SU-DHL-6 (cell line): ENCODE measurements around the gene OR6J1.

ENCODE experiments used
- H2AFZ ChIP-seq: fragments of 200-600 bp; sonication (generic); 2 replicates; pipeline ENCODE4 v1.6.1; 2014; ENCODE audit warnings: low read depth, mild to moderate bottlenecking, moderate library complexity, mixed read lengths, antibody characterized with exemption, low read length; ENCODE audit not compliant: severe bottlenecking
- H3F3A ChIP-seq: fragments of 200-600 bp; shearing (Covaris generic); 2 replicates; pipeline ENCODE4 v1.6.0; 2016; ENCODE audit warnings: antibody characterized with exemption, mild to moderate bottlenecking; ENCODE audit not compliant: insufficient read depth
- H3K27ac ChIP-seq: fragments of 200-600 bp; sonication (generic); 2 replicates; pipeline ENCODE4 v1.5.1; 2016; ENCODE audit warnings: low read depth, mild to moderate bottlenecking, low read length, moderate library complexity, mixed read lengths
- H3K27me3 ChIP-seq: fragments of 200-600 bp; sonication (generic), shearing (Covaris generic); 2 replicates; pipeline ENCODE4 v1.6.0; 2014; ENCODE audit warnings: mild to moderate bottlenecking, low read length
- H3K36me3 ChIP-seq: fragments of 200-600 bp; sonication (generic); 2 replicates; pipeline ENCODE4 v1.6.1; 2014; ENCODE audit warnings: mild to moderate bottlenecking, low read length, mixed read lengths
- H3K4me2 ChIP-seq: fragments of 300-600, 200-600 bp; shearing (Covaris generic), sonication (generic); 2 replicates; pipeline ENCODE4 v1.6.0; 2014; ENCODE audit warnings: low read length, low read depth, mild to moderate bottlenecking; ENCODE audit not compliant: poor library complexity, severe bottlenecking
- H3K4me3 ChIP-seq: fragments of 200-600 bp; sonication (generic); 2 replicates; pipeline ENCODE4 v1.5.1; 2014; ENCODE audit warnings: antibody characterized with exemption, low read length, mild to moderate bottlenecking, mixed read lengths; ENCODE audit not compliant: insufficient read depth, poor library complexity, severe bottlenecking
- H3K79me2 ChIP-seq: fragments of 200-600 bp; sonication (generic); 2 replicates; pipeline ENCODE4 v1.6.1; 2014; ENCODE audit warnings: mild to moderate bottlenecking, low read length, moderate library complexity; ENCODE audit not compliant: insufficient read depth
- H3K9ac ChIP-seq: fragments of 200-600 bp; sonication (generic); 2 replicates; pipeline ENCODE4 v1.7.0; 2014; ENCODE audit warnings: mild to moderate bottlenecking, low read length
- H3K9me2 ChIP-seq: fragments of 200-600 bp; sonication (generic); replicated peaks from 2 replicates; pipeline ENCODE4 v1.6.1; 2014; ENCODE audit warnings: low read length; ENCODE audit not compliant: insufficient read depth
- H3K9me3 ChIP-seq: fragments of 200-600 bp; sonication (generic); 2 replicates; pipeline ENCODE4 v1.6.1; 2014; ENCODE audit warnings: low read length, mixed read lengths; ENCODE audit not compliant: insufficient read depth
- H4K20me1 ChIP-seq: fragments of 200-600 bp; sonication (generic); 2 replicates; pipeline ENCODE4 v1.6.1; 2014; ENCODE audit warnings: low read depth, mild to moderate bottlenecking, antibody characterized with exemption, low read length, moderate library complexity, mixed read lengths
- EZH2phosphoT487 ChIP-seq: fragments of 200-600 bp; sonication (generic), shearing (Covaris generic); conservative IDR thresholded peaks from 2 replicates; pipeline ENCODE4 v1.6.1; 2018; ENCODE audit warnings: mild to moderate bottlenecking, antibody characterized with exemption, low read length, moderate library complexity, mixed read lengths
- TF ChIP-seq, protein P1 (sequence below): fragments of 200-600 bp; sonication (generic); IDR thresholded peaks from one replicate; pipeline ENCODE4 v1.5.1; 2017; ENCODE audit warnings: antibody characterized with exemption, mild to moderate bottlenecking, low read length, moderate library complexity; ENCODE audit not compliant: insufficient read depth, poor library complexity, severe bottlenecking

OR6J1 gene

GRCh38 chr14:22657861-22658260, 13.7 kb upstream of the OR6J1 start:
- Histone ChIP-seq H3K27ac (no peak overlapping the region), H3K36me3 (no peaks in the 10 kb centered on the region), H3K79me2 (no peaks in the 10 kb centered on the region), H3K9ac (no peak overlapping the region), H3F3A (no peaks in the 10 kb centered on the region), H3K4me2 (no peak overlapping the region), H2AFZ (no peak overlapping the region), H4K20me1 (no peaks in the 10 kb centered on the region), H3K4me3 (no peak overlapping the region), H3K27me3 (no peaks in the 10 kb centered on the region), H3K9me2 (no peaks in the 10 kb centered on the region), H3K9me3 (no peaks in the 10 kb centered on the region)
- no peak for TF ChIP-seq EZH2phosphoT487
- TF ChIP-seq, protein P1, sequence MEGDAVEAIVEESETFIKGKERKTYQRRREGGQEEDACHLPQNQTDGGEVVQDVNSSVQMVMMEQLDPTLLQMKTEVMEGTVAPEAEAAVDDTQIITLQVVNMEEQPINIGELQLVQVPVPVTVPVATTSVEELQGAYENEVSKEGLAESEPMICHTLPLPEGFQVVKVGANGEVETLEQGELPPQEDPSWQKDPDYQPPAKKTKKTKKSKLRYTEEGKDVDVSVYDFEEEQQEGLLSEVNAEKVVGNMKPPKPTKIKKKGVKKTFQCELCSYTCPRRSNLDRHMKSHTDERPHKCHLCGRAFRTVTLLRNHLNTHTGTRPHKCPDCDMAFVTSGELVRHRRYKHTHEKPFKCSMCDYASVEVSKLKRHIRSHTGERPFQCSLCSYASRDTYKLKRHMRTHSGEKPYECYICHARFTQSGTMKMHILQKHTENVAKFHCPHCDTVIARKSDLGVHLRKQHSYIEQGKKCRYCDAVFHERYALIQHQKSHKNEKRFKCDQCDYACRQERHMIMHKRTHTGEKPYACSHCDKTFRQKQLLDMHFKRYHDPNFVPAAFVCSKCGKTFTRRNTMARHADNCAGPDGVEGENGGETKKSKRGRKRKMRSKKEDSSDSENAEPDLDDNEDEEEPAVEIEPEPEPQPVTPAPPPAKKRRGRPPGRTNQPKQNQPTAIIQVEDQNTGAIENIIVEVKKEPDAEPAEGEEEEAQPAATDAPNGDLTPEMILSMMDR, result no peak

GRCh38 chr14:22656945-22657731, 13.0 kb upstream of the OR6J1 start:
- Histone ChIP-seq H4K20me1 (no peaks in the 10 kb centered on the region), H3K36me3 (no peaks in the 10 kb centered on the region), H3K79me2 (no peaks in the 10 kb centered on the region), H3K27me3 (no peaks in the 10 kb centered on the region), H3K9ac (no peak overlapping the region), H2AFZ (no peak overlapping the region), H3F3A (no peaks in the 10 kb centered on the region), H3K9me2 (no peaks in the 10 kb centered on the region), H3K9me3 (no peaks in the 10 kb centered on the region), H3K27ac (no peak overlapping the region), H3K4me2 (no peak overlapping the region), H3K4me3 (no peak overlapping the region)
- no peak for TF ChIP-seq EZH2phosphoT487
- TF ChIP-seq, protein P1, result no peak

DNA sequence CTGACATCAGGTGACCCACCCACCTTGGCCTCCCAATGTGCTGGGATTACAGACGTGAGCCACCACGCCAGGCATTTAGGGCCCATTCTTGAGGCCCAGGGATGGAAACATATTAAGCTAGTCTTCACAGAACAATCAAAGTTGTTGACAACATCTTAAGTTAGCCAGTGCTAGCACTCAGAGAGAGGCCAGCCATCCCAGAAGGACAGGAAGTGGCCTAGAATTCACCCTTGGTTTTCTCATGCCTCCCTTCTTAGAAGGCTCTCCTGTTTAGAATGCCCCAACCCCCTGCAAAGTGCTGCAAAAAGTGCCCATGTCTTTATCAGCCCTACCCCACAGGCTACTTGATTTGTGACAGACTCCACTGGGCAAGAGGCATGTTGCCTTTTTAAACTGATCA, 12.1 kb upstream of the OR6J1 start:
- no peaks in the 10 kb centered on the region for H3K27me3 ChIP-seq
- H4K20me1 ChIP-seq, result no peaks in the 10 kb centered on the region
- H3K4me3 ChIP-seq, result no peak overlapping the region
- no peaks in the 10 kb centered on the region for H3F3A ChIP-seq
- H3K9ac ChIP-seq, result no peak overlapping the region
- no peaks in the 10 kb centered on the region for H3K9me3 ChIP-seq
- no peak overlapping the region for H3K27ac ChIP-seq
- H3K36me3 ChIP-seq, result no peaks in the 10 kb centered on the region
- H3K79me2 ChIP-seq, result no peaks in the 10 kb centered on the region
- H3K4me2 ChIP-seq, result no peak overlapping the region
- no peak overlapping the region for H2AFZ ChIP-seq
- TF ChIP-seq, protein P1, result no peak
- TF ChIP-seq EZH2phosphoT487, result no peak
- no peaks in the 10 kb centered on the region for H3K9me2 ChIP-seq
